ENCODE results near the gene SRPK2.

- TF ChIP-seq CTCF (IDR thresholded peaks at IDR 0.05; ENCODE audit: insufficient read depth, low read depth, low read length), result no peak
- TF ChIP-seq EZH2 (IDR thresholded peaks at IDR 0.05; ENCODE audit: insufficient read depth, low read length), result no peak
Measured at GRCh38 chr7:105426606-105427146, 38.0 kb upstream of the SRPK2 start.

All from astrocyte (in vitro differentiated cells and primary cell).